Activated T-helper 2 cell treated with anti-CD3 and anti-CD28 coated beads, Interferon-gamma antibody, Interleukin-2, Interleukin-4, amounts not matched to agents 10 μg/mL and 5 μg/mL and 100 μg/mL, durations not matched to agents 14 hours and 24 hours and 36 hours (primary cell): ENCODE measurements around the gene DNAJC25. TPM values are rescaled to one million over a fixed set of nuclear protein-coding genes. Genes with fewer than 3 reads are reported as not detected.
A peak's percentile ranks its signal among the peaks of the same experiment; 100 is the strongest.
"Not testable (repeated sequence)": the region's sequence is repeated elsewhere in the genome, so short reads cannot be mapped to it uniquely, and the experiment has no call there.

ENCODE experiments used
- DNase-seq: peaks from one replicate; pipeline ENCODE4 v3.0.0; 2021; ENCODE audit warnings: low spot score
- H3K27ac Mint-ChIP-seq: one replicate; pipeline ENCODE4 v1.8.0; 2021; ENCODE audit warnings: mixed read lengths
- H3K27me3 Mint-ChIP-seq: one replicate; pipeline ENCODE4 v1.8.0; 2021; ENCODE audit warnings: low read depth, mixed read lengths
- H3K36me3 Mint-ChIP-seq: one replicate; pipeline ENCODE4 v1.8.0; 2021; ENCODE audit warnings: low read depth, mixed read lengths
- H3K4me1 Mint-ChIP-seq: one replicate; pipeline ENCODE4 v1.8.0; 2021; ENCODE audit warnings: low read depth, mixed read lengths
- H3K4me3 Mint-ChIP-seq: one replicate; pipeline ENCODE4 v1.8.0; 2021; ENCODE audit warnings: low read depth, mild to moderate bottlenecking, moderate library complexity, mixed read lengths
- H3K9me3 Mint-ChIP-seq: one replicate; pipeline ENCODE4 v1.8.0; 2021; ENCODE audit warnings: mixed read lengths
- intact Hi-C: fragments of 100-400 bp; cut with micrococcal nuclease; formaldehyde crosslinking; loops from one replicate; pipeline ENCODE4 v1.15.1; 2023
- total RNA-seq: library from RNA; stranded (reverse); gene quantifications from 2 replicates; pipeline ENCODE4 v1.2.3, GENCODE V29; 2022

DNAJC25 gene
- total RNA-seq, 1 donor from 2014 or later, result 7.3 TPM

DNA sequence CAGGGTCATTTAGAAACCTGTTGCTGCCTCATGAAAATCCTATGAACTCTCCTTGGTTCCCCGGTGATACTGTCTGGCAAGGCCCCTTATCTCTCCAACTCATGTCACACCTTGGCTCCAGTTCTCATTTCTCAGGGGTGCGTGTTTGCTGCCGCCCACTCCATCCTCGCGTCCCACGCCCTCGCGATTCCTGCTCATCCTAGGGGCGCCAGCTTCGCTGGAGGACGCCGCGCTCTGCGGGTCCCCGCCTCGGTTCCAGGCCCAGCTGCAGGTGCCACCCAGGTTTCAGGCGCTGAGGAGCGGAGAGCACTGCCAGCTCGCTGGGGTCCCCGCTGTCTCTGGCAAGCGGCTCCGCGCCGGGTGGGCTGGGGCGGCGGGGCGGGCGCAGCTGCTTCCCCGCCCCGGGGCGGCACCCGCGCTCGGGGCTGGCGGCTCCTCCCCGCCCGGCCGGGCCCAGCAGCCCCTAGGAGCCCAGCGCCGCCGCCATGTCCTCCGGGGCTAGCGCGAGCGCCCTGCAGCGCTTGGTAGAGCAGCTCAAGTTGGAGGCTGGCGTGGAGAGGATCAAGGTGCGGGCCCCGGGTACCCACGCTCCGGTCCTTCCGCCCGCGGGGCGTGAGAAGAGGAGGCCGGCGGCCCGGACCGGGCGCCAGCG lies 30.1 kb downstream of the DNAJC25 start, which contains the start of gene GNG10:
GNG10 (plus strand) TSS at position 456 of the 652 bp plus-strand sequence; CDS start at position 486, 30 bp downstream.
- Mint-ChIP-seq H3K27me3 (no peaks in the 10 kb centered on the region), H3K4me1 (peaks cover 19% of the 10 kb centered on the region), H3K9me3 (no peaks in the 10 kb centered on the region), H3K36me3 (peaks cover 18% of the 10 kb centered on the region), H3K27ac (peak within 1 kb of the TSS; percentile 83), H3K4me3 (peak within 1 kb of the TSS; percentile 87)
- peak; percentile 62 for DNase-seq
- intact Hi-C loops, result loop anchor here (2.0 to 10.0 kb wide), 3 partner anchors 178 to 714 kb away; partner anchors contain the start of gene UGCG

- no peaks in the 10 kb centered on the region for H3K27me3 Mint-ChIP-seq
Measured at GRCh38 chr9:111661802-111662521, 30.8 kb downstream of the DNAJC25 start.

DNA sequence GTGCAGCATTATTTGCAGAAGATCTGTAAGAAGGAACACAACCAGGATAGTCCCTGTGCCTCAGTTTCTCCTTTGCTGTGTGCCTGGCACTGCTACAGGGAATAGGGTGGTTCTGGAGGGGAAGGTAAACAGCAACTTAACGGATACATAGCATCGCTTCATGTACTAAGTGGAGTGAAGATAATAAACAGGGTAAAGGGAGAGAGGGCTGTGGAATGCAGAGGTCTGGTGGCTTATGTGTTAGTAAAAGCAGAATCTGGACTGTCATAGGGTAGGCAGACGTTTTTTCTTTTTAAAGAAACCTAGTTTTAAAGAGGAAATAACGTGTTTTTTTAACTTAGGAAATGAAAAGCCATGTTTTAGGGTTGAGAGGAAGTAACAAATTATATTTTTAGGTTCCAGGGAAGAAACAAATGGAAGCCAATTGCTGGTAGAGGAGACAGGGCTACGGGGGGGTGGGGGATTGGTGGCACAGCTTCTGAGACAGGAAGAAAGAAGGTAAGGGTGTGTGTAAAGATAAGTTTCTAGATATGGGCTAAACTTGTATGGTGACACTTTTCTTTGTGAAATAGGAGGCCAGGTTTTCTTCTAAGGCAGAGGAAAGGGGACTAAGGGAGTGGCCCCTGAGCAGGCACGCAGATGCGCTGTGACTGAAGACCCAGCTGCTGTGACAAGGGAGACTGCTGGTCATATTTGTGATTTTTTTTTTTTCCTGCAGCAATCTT lies 31.6 kb downstream of the DNAJC25 start:
- intact Hi-C loops, result loop anchor here (1.0 to 10.0 kb wide), 4 partner anchors 31 to 712 kb away; partner anchors contain the start of genes DNAJC25, PTGR1 and UGCG
- peak; percentile 11 for DNase-seq
- H3K36me3 Mint-ChIP-seq, result peaks cover 25% of the 10 kb centered on the region
- H3K27ac Mint-ChIP-seq, result peak overlapping the region; percentile 83
- H3K4me3 Mint-ChIP-seq, result peak overlapping the region; percentile 87
- peaks cover 19% of the 10 kb centered on the region for H3K4me1 Mint-ChIP-seq
- no peaks in the 10 kb centered on the region for H3K9me3 Mint-ChIP-seq
- H3K27me3 Mint-ChIP-seq, result no peaks in the 10 kb centered on the region

More at GRCh38 chr9:111661802-111662521, 30.8 kb downstream of the DNAJC25 start:
- DNase-seq, result peak; percentile 22
- Mint-ChIP-seq H3K36me3 (peaks cover 19% of the 10 kb centered on the region), H3K4me3 (peak overlapping the region; percentile 87), H3K27ac (peak overlapping the region; percentile 83), H3K4me1 (peaks cover 19% of the 10 kb centered on the region), H3K9me3 (no peaks in the 10 kb centered on the region)
- intact Hi-C loops, result loop anchor here (1.0 to 10.0 kb wide), 5 partner anchors 31 to 713 kb away; partner anchors contain the start of genes DNAJC25, PTGR1 and UGCG

DNA sequence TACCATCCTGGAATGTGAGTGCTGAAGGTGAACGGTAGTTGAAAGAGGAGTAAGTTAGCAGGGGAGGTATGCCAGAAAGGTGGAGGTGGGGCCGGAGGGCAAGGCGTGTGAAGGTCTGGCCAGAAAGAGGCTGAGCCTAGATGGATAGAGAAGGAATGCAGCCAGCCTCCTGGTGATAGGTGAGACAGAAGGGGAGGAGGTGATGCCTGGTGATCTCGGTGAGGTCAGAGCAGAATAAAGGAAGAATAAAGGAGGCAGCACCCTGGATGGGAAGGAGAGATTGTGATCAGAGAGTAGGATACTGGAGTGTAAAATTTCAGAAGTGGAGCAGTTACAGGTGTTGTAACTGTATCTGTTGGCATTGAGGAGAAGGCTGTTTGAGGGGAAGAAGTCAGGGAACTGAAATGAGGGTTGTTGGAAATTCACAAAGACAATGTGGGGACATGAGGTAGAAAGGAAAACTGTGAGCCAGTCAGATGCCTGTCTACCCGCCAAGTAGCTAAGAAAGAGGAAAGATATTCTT lies 32.2 kb downstream of the DNAJC25 start:
- peak overlapping the region; percentile 87 for H3K4me3 Mint-ChIP-seq
- no peaks in the 10 kb centered on the region for H3K27me3 Mint-ChIP-seq
- intact Hi-C loops, result loop anchor here (2.0 to 10.0 kb wide), 3 partner anchors 65 to 711 kb away; partner anchors contain the start of genes PTGR1 and UGCG
- H3K9me3 Mint-ChIP-seq, result no peaks in the 10 kb centered on the region
- H3K36me3 Mint-ChIP-seq, result peaks cover 31% of the 10 kb centered on the region
- DNase-seq, result no peak
- H3K4me1 Mint-ChIP-seq, result peaks cover 19% of the 10 kb centered on the region
- peak overlapping the region; percentile 83 for H3K27ac Mint-ChIP-seq

DNA sequence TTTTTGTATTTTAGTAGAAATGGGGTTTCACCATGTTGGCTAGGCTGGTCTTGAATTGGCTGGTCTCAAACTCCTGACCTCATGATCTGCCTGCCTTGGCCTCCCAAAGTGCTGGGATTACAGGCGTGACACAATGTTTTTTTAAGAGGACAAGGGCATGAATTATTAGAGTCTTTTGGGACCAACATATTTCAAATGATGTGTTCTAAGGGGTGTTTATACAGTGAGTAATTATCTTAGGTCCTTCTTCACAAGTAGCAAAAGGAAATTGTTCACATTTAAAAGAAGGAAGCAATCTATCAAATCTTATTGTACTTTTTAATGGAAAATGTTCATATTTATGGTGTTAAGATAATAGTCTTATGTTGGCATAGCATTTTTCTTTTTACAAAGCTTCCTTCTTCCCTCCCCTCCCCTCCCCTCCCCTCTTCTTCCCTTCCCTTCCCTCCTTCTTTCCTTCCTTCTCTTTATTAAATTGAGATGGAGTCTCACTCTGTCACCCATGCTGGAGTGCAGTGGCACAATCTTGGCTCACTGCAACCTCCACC lies 37.0 kb downstream of the DNAJC25 start:
- peaks cover 50% of the 10 kb centered on the region for H3K36me3 Mint-ChIP-seq
- intact Hi-C loops, result loop anchor here (10.0 kb wide), 1 partner anchor 707 kb away; no protein-coding TSS in a partner anchor
- no peaks in the 10 kb centered on the region for H3K9me3 Mint-ChIP-seq

DNA sequence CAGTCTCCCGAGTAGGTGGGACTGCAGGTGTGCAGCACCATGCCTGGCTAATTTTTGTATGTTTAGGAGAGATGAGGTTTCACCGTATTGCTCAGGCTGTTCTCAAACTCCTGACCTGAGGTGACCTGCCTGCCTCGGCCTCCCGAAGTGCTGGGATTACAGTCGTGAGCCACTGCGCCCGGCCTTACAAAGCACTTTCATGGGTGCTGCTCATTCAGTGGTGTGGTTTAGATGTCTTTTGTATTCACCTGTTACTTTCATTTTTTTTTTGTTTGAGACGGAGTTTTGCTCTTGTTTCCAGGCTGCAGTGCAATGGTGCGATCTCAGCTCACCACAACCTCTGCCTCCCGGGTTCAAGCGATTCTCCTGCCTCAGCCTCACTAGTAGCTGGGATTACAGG lies 37.5 kb downstream of the DNAJC25 start:
- H3K9me3 Mint-ChIP-seq, H3K4me1 Mint-ChIP-seq: not testable (repeated sequence)

More for the DNA sequence above, 37.0 kb downstream of the DNAJC25 start:
- Mint-ChIP-seq H3K4me1 (peaks cover 9% of the 10 kb centered on the region), H3K27ac (no peak overlapping the region), H3K27me3 (no peaks in the 10 kb centered on the region), H3K4me3 (no peak overlapping the region)
- DNase-seq, result no peak

GRCh38 chr9:111674319-111674718 lies 43.2 kb downstream of the DNAJC25 start:
- peaks cover 43% of the 10 kb centered on the region for H3K36me3 Mint-ChIP-seq
- H3K4me3 Mint-ChIP-seq, result no peak overlapping the region
- intact Hi-C loops, result no loop called here
- H3K9me3 Mint-ChIP-seq, result no peaks in the 10 kb centered on the region
- H3K4me1 Mint-ChIP-seq, result no peaks in the 10 kb centered on the region
- no peak for DNase-seq
- H3K27me3 Mint-ChIP-seq, result no peaks in the 10 kb centered on the region
- H3K27ac Mint-ChIP-seq, result no peak overlapping the region

More for the DNA sequence above, 37.5 kb downstream of the DNAJC25 start:
- H3K4me3 Mint-ChIP-seq, DNase-seq, H3K27ac Mint-ChIP-seq, H3K27me3 Mint-ChIP-seq: not testable (repeated sequence)
- peaks cover 48% of the 10 kb centered on the region for H3K36me3 Mint-ChIP-seq
- intact Hi-C loops, result loop anchor here (10.0 kb wide), 1 partner anchor 706 kb away; no protein-coding TSS in a partner anchor

DNA sequence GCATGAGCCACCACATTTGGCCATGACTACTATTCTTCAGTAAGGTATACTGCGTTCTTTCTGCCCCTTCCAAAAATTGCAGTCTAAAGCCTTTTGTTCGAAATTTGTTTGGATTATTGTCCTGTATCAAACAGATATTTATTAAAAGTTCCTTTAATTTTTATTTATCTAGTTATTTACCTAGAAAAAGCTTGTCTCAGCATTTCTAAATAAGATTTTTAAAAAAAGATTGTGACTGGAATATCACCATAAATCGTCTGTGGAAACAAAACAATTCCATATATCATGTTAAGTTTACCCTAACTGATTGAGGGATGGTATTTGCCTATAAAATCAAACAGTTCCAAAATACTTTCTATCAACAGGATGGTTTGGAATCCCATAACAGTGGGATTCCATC lies 45.0 kb downstream of the DNAJC25 start:
- no peak for DNase-seq
- H3K9me3 Mint-ChIP-seq, result no peaks in the 10 kb centered on the region
- no peaks in the 10 kb centered on the region for H3K4me1 Mint-ChIP-seq
- H3K4me3 Mint-ChIP-seq, result no peak overlapping the region
- H3K36me3 Mint-ChIP-seq, result peaks cover 38% of the 10 kb centered on the region
- no peaks in the 10 kb centered on the region for H3K27me3 Mint-ChIP-seq
- intact Hi-C loops, result no loop called here
- H3K27ac Mint-ChIP-seq, result no peak overlapping the region

DNA sequence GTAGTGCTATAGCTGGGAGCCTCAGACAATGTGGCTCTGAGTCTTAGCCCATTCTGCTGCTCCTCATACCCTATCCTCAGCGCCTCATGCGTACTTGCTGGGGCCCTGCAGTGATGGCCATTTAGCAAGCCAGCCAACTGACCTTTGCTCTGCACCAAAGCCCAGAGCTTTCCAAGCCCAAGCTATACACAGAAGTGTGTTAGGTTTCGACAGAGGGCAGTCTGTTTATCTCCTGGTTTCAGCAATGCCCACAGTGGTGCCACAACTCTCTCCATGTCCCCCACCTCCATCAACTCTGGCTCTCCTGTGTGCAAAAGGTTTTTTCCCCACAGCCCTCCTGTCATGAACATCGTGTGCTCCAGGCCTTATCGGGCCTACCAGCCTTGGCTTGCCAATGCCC lies 47.2 kb downstream of the DNAJC25 start:
- DNase-seq, result no peak
- Mint-ChIP-seq H3K4me1 (no peaks in the 10 kb centered on the region), H3K27ac (peak overlapping the region; percentile 34), H3K4me3 (no peak overlapping the region), H3K27me3 (no peaks in the 10 kb centered on the region), H3K36me3 (peaks cover 34% of the 10 kb centered on the region), H3K9me3 (no peaks in the 10 kb centered on the region)
- intact Hi-C loops, result no loop called here

- Mint-ChIP-seq H3K4me1 (no peaks in the 10 kb centered on the region), H3K36me3 (peaks cover 30% of the 10 kb centered on the region), H3K9me3 (no peaks in the 10 kb centered on the region), H3K4me3 (no peak overlapping the region), H3K27me3 (no peaks in the 10 kb centered on the region), H3K27ac (no peak overlapping the region)
- no peak for DNase-seq
- intact Hi-C loops, result no loop called here
Measured at GRCh38 chr9:111679199-111679598, 48.1 kb downstream of the DNAJC25 start.

- H3K36me3 Mint-ChIP-seq, result peaks cover 13% of the 10 kb centered on the region
- no peak overlapping the region for H3K27ac Mint-ChIP-seq
- no peaks in the 10 kb centered on the region for H3K27me3 Mint-ChIP-seq
- no peak overlapping the region for H3K4me3 Mint-ChIP-seq
- H3K4me1 Mint-ChIP-seq, result no peaks in the 10 kb centered on the region
- intact Hi-C loops, result no loop called here
- H3K9me3 Mint-ChIP-seq, result no peaks in the 10 kb centered on the region
- DNase-seq, result no peak
Measured at GRCh38 chr9:111683392-111683791, 52.3 kb downstream of the DNAJC25 start.
